ENCODE results near the gene RBM47.
"Not testable (repeated sequence)": the region's sequence is repeated elsewhere in the genome, so short reads cannot be mapped to it uniquely, and the experiment has no call there.

The RBM47 gene

GRCh38 chr4:40439519-40439918 is 190.1 kb downstream of the RBM47 start:
- DNase-seq (ENCODE audit: low spot score), result no peak

- no peak for DNase-seq (ENCODE audit: low spot score)
Measured at GRCh38 chr4:40438384-40439026, 191.2 kb downstream of the RBM47 start.

GRCh38 chr4:40437741-40438383 is 191.8 kb downstream of the RBM47 start:
- DNase-seq (ENCODE audit: low spot score), result no peak

GRCh38 chr4:40435306-40435705 is 194.4 kb downstream of the RBM47 start:
- not testable (repeated sequence) for DNase-seq (ENCODE audit: low spot score)

DNA sequence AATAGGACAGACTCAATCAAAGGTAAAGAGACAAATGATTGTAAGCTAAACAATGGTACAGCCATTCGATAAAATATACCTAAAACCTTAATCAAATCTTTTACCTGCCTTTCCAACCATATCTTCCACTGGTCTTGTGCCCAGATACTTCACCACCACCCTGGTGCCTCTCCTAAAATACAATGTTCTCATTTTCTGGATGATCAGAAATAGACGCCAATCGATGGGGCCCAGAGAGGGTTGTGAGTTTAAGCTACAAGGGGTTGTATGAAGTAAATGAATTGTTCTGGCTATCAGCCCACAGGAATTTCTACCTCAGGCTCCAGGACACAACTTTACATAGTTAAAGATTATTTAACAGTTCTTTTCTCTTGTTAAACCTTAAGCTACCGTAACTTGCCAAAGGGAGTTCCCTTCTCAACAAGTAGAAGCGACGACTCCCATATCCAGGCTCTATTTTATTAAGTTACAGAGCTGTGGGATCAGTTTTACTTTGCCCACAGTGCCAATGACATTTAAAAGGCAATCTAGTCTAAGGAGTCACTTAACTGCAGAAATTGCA is 195.5 kb downstream of the RBM47 start:
- DNase-seq (ENCODE audit: low spot score), result no peak

GRCh38 chr4:40432504-40432903 is 197.2 kb downstream of the RBM47 start:
- no peak for DNase-seq (ENCODE audit: low spot score)

DNA sequence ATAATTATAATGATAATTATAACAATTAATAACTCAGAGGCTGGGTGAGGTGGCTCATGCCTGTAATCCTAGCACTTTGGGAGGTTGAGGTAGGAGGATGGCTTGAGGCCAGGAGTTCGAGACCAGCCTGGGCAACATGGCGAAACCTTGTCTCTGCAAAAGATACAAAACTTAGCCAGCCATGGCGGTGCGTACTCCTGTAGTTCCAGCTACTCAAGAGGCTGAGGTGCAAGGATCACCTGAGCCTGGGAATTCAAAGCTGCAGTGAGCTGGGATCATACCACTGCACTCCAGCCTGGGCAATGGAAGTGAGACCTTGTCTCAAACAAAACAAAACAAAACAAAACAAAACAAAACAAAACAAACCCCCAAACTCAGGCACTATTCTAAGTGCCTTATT is 201.8 kb downstream of the RBM47 start:
- not testable (repeated sequence) for DNase-seq (ENCODE audit: low spot score)

DNA sequence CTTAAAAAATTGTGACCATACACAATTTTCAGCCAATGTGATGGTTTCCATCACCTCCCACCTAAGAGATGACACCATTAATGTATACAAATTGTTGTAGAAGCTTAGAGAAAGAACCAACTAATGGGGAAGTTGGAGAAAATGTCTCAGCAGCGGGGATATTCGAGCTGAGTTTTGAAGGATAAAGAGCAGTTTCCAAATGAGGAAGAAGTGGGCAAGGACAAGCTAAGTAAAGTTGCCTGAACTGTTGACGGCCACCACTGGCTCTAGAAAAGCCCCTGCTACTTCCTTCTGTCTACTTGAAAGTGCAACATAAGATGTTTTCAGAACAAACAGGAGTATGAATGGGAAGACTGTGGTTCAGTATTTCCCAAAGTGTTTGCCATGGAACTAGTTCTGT is 202.5 kb downstream of the RBM47 start:
- DNase-seq (ENCODE audit: low spot score), result no peak

- no peak for DNase-seq (ENCODE audit: low spot score)
Measured at GRCh38 chr4:40425799-40426574, 203.7 kb downstream of the RBM47 start.

DNA sequence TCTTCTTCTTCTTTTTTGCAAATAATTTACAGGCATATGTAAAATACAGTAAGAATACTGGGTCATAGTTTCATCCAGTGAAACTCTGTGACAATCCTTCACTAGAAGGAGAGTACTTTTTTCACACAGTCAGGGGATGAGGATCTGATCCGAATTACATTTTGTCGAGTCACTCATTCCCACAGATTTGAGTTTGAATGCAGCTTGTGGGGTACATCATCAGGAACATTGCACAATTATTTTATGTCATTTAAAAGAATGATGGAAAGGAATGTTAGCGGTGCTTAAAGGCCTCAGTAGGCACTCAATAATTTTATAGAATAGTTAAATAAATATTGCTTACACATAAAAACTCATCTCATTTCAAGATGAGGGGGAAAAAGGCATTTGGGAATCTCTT is 205.9 kb downstream of the RBM47 start:
- DNase-seq (ENCODE audit: low spot score), result no peak

- no peak for DNase-seq (ENCODE audit: low spot score)
Measured at GRCh38 chr4:40421839-40422708, 207.6 kb downstream of the RBM47 start.

- DNase-seq (ENCODE audit: low spot score), result no peak
Measured at GRCh38 chr4:40419231-40419912, 210.3 kb downstream of the RBM47 start.

- DNase-seq (ENCODE audit: low spot score), result no peak
Measured at GRCh38 chr4:40418430-40419230, 211.0 kb downstream of the RBM47 start.

- DNase-seq (ENCODE audit: low spot score), result no peak
Measured at GRCh38 chr4:40417941-40418340, 211.7 kb downstream of the RBM47 start.

- no peak for DNase-seq (ENCODE audit: low spot score)
Measured at GRCh38 chr4:40414673-40415072, 215.0 kb downstream of the RBM47 start.

DNA sequence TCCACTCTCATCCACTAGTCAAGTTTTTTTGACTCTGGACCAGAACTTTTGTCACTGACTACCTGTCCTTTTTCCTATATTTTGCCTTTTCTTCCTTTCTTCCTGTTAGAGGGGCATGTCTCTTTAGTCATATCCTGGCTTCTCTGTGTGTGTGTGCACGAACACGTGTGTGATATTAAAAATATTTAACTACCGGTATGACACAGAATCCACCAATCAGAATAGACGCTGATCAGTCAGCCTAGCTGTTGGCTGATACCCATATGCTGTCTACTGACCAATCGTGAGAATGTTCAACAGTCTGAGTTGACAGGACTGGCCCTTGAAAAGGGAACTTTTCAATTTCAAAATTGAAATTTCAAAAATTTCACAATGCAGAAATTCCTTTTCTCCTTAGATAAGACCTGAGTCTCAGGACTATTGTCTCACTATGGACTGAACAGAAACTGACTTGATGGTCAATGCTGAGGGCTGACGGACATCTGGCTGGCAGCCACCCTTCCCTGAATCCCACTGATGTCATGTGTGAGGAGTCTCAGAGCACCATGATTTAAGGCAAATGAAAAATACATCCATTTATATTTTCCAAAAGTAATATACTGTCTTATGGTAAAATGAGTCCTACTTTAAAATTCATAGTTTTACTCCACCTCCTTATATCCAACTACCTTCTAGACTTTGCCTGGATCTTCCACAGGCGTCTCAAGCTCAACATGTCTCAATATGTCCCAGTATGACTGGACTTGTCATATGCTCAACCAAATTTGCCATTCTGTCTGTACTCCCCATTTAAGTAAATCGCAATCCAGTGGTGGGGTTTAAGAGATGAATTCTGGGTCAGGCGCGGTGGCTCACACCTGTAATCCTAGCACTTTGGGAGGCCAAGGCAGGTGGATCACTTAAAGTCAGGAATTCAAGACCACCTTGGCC is 216.5 kb downstream of the RBM47 start:
- no peak for DNase-seq (ENCODE audit: low spot score)

- DNase-seq (ENCODE audit: low spot score), result no peak
Measured at GRCh38 chr4:40412388-40412787, 217.3 kb downstream of the RBM47 start.

- no peak for DNase-seq (ENCODE audit: low spot score)
Measured at GRCh38 chr4:40409835-40410234, 219.8 kb downstream of the RBM47 start.

DNA sequence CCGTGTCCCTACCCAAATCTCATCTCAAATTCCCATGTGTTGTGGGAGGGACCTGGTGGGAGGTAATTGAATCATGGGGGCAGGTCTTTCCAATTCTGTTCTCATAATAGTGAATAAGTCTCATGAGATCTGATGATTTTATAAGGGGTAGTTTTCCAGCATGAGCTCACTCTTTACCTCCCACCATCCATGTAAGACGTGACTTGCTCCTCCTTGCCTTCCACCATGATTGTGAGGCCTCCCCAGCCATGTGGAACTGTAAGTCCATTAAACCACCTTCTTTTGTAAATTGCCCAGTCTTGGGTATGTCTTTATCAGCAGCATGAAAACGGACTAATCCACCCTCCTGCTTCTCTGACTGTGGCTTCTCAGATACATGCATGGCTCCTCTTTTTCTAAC is 222.2 kb downstream of the RBM47 start:
- DNase-seq (ENCODE audit: low spot score), result not testable (repeated sequence)
